Naive thymus-derived CD4-positive, alpha-beta T cell (primary cell): ENCODE data around the gene SLC2A4. TPM values are rescaled to one million over a fixed set of nuclear protein-coding genes. Genes with fewer than 3 reads are reported as not detected.

Experiments used
- ATAC-seq: fragments of 150-1000 bp; cut with Tn5 transposase; 2 replicates; pipeline ENCODE4 v1.10.0; 2021; ENCODE audit warnings: mild to moderate bottlenecking, moderate library complexity
- CTCF ChIA-PET: fragments of 350-600 bp; sonication (Branson Sonifier 250); formaldehyde crosslinking; loops from one replicate; lab custom pipeline; 2021; ENCODE audit warnings: antibody characterized with exemption; lab: Charles Lee
- POLR2A ChIA-PET: fragments of 350-600 bp; sonication (Branson Sonifier 250); formaldehyde crosslinking; loops from one replicate; lab custom pipeline; 2021; ENCODE audit warnings: antibody characterized with exemption, inconsistent platforms; lab: Charles Lee
- DNase-seq, 9 donors: peaks; one replicate each; pipeline versions ENCODE4 v3.0.0 to v3.0.0-alpha.2; 2020 to 2022; ENCODE audit warnings: mixed read lengths in 1 of 9
- H3K27ac ChIP-seq: one replicate; pipeline ENCODE4 v1.7.0; 2013; ENCODE audit warnings: mild to moderate bottlenecking, low read depth, low read length, moderate library complexity
- H3K27me3 ChIP-seq, 2 donors: one replicate each; pipeline ENCODE4 v1.7.0; 2013; ENCODE audit warnings: low read length in 2 of 2, mild to moderate bottlenecking in 2 of 2, moderate library complexity in 2 of 2; ENCODE audit not compliant: control insufficient read depth in 2 of 2, insufficient read depth in 2 of 2
- H3K36me3 ChIP-seq, 3 experiments: 1 replicate in 2 of 3; 2 replicates in 1 of 3; pipeline ENCODE4 v1.7.0; 2013; ENCODE audit warnings: low read length in 3 of 3, mild to moderate bottlenecking in 3 of 3, moderate library complexity in 1 of 3; ENCODE audit not compliant: insufficient read depth in 3 of 3, control insufficient read depth in 2 of 3
- H3K4me1 ChIP-seq, 2 donors: one replicate each; pipeline ENCODE4 v1.7.0; 2013; ENCODE audit warnings: low read length in 2 of 2, mild to moderate bottlenecking in 2 of 2, moderate library complexity in 1 of 2; ENCODE audit not compliant: control insufficient read depth in 2 of 2, insufficient read depth in 2 of 2
- H3K4me3 ChIP-seq: 2 replicates; pipeline ENCODE4 v1.7.0; 2013; ENCODE audit warnings: mild to moderate bottlenecking, low read length
- H3K9me3 ChIP-seq, 3 experiments: 1 replicate in 2 of 3; 2 replicates in 1 of 3; pipeline ENCODE4 v1.7.0; 2013; ENCODE audit warnings: low read length in 3 of 3; ENCODE audit not compliant: control insufficient read depth in 2 of 3
- H3K27ac Mint-ChIP-seq, 9 donors: one replicate each; pipeline ENCODE4 v1.8.0; 2020 to 2022; ENCODE audit warnings: mixed read lengths in 9 of 9, mild to moderate bottlenecking in 8 of 9, moderate library complexity in 5 of 9, inconsistent platforms in 2 of 9
- H3K27me3 Mint-ChIP-seq, 5 donors: one replicate each; pipeline ENCODE4 v1.8.0; 2021 to 2022; ENCODE audit warnings: mixed read lengths in 5 of 5, mild to moderate bottlenecking in 1 of 5
- H3K36me3 Mint-ChIP-seq, 5 donors: one replicate each; pipeline ENCODE4 v1.8.0; 2020 to 2022; ENCODE audit warnings: mixed read lengths in 5 of 5, mild to moderate bottlenecking in 3 of 5, inconsistent platforms in 1 of 5
- H3K4me1 Mint-ChIP-seq, 7 donors: one replicate each; pipeline ENCODE4 v1.8.0; 2020 to 2022; ENCODE audit warnings: mixed read lengths in 7 of 7, mild to moderate bottlenecking in 3 of 7, inconsistent platforms in 1 of 7
- H3K4me3 Mint-ChIP-seq, 10 donors: one replicate each; pipeline ENCODE4 v1.8.0; 2020 to 2022; ENCODE audit warnings: mild to moderate bottlenecking in 10 of 10, mixed read lengths in 10 of 10, moderate library complexity in 6 of 10, inconsistent platforms in 2 of 10
- H3K9me3 Mint-ChIP-seq, 11 donors: one replicate each; pipeline ENCODE4 v1.8.0; 2020 to 2022; ENCODE audit warnings: mixed read lengths in 11 of 11, mild to moderate bottlenecking in 4 of 11, inconsistent platforms in 1 of 11, moderate library complexity in 1 of 11
- intact Hi-C, 2 donors: fragments of 100-400 bp; cut with micrococcal nuclease; formaldehyde crosslinking; loops; one replicate each; pipeline ENCODE4 v1.15.1; 2023
- polyA plus RNA-seq, 2 donors: library from polyadenylated mRNA; unstranded; fragments of 300-500 nt; fragmentation: Illumina TruSeq; gene quantifications; one replicate each; pipeline ENCODE4 v1.2.3, GENCODE V29; 2021
- total RNA-seq, 6 experiments: library from RNA in 5 of 6; stranded (reverse) in 5 of 6; gene quantifications; 1 replicate in 5 of 6; 2 replicates in 1 of 6; pipeline ENCODE4 v1.2.3 and lab custom pipeline; 2021 to 2026

The SLC2A4 gene
- total and polyA plus RNA-seq, 7 experiments from 2014 or later = not detected

- peak overlapping the region; percentile 82 to 98 (median 94) for H3K4me3 Mint-ChIP-seq
- intact Hi-C loops = loop anchor here (2.0 to 5.0 kb wide), 5 partner anchors 149 to 592 kb away; partner anchors contain the start of genes FGF11 (in 1 of the 2), TMEM102 (in 1 of the 2), TMEM256 (in 1 of the 2) and TP53 (in 1 of the 2)
- no peak for ATAC-seq
- CTCF ChIA-PET = no interaction called here
- peaks cover 4 to 19% (median 6%) of the 10 kb centered on the region in 5 donors for H3K36me3 Mint-ChIP-seq
- H3K27me3 Mint-ChIP-seq = peaks cover 0 to 4% (median 0%) of the 10 kb centered on the region in 5 donors
- H3K9me3 Mint-ChIP-seq = no peaks in the 10 kb centered on the region
- peak overlapping the region; percentile 94 for H3K27ac ChIP-seq
- no peaks in the 10 kb centered on the region for H3K27me3 ChIP-seq
- no peak for DNase-seq
- peaks cover 22 to 32% of the 10 kb centered on the region in 2 donors for H3K4me1 ChIP-seq
- POLR2A ChIA-PET = interaction anchor here (1.4 kb wide), 1 partner anchor 43 kb away, joined by 6 read pairs; no protein-coding TSS in a partner anchor
- peak overlapping the region; percentile 95 to 100 (median 99) for H3K27ac Mint-ChIP-seq
- H3K4me1 Mint-ChIP-seq = peaks cover 29 to 51% (median 42%) of the 10 kb centered on the region in 7 donors
- peak overlapping the region; percentile 91 for H3K4me3 ChIP-seq
- H3K9me3 ChIP-seq = no peaks in the 10 kb centered on the region
- H3K36me3 ChIP-seq = peaks cover 0 to 43% (median 0%) of the 10 kb centered on the region in 3 experiments
Observed at GRCh38 chr17:7253082-7253481, 28.4 kb upstream of the SLC2A4 start.

- Histone ChIP-seq H3K9me3 (no peaks in the 10 kb centered on the region), H3K4me1 (peaks cover 20 to 23% of the 10 kb centered on the region in 2 donors), H3K4me3 (no peak overlapping the region), H3K27me3 (no peaks in the 10 kb centered on the region), H3K36me3 (peaks cover 0 to 50% (median 0%) of the 10 kb centered on the region in 3 experiments), H3K27ac (no peak overlapping the region)
- Mint-ChIP-seq H3K27ac (peak overlapping the region in 3 of 9 donors; percentile 14 to 66 (median 45)), H3K4me3 (peak overlapping the region in 1 of 10 donors; percentile 14), H3K9me3 (no peaks in the 10 kb centered on the region), H3K27me3 (peaks cover 0 to 4% (median 0%) of the 10 kb centered on the region in 5 donors), H3K36me3 (peaks cover 4 to 19% (median 6%) of the 10 kb centered on the region in 5 donors), H3K4me1 (peaks cover 22 to 39% (median 36%) of the 10 kb centered on the region in 7 donors)
- POLR2A ChIA-PET = interaction anchor here (0.7 to 1.4 kb wide), 5 partner anchors 12 to 382 kb away, joined by 3 to 6 read pairs (median 4); partner anchors contain the start of genes NEURL4 and PHF23
- CTCF ChIA-PET = no interaction called here
- no peak for ATAC-seq
- intact Hi-C loops = loop anchor here (5.0 kb wide), 3 partner anchors 148 to 433 kb away; partner anchors contain the start of genes FGF11 (in 1 of the 2), TMEM102 (in 1 of the 2), TMEM256 (in 1 of the 2) and TP53 (in 1 of the 2)
- no peak for DNase-seq
Observed at GRCh38 chr17:7254511-7254910, 27.0 kb upstream of the SLC2A4 start.

- Mint-ChIP-seq H3K4me3 (no peak overlapping the region), H3K27me3 (peaks cover 0 to 5% (median 0%) of the 10 kb centered on the region in 5 donors), H3K9me3 (no peaks in the 10 kb centered on the region), H3K27ac (peak overlapping the region in 4 of 9 donors; percentile 4 to 55 (median 30)), H3K36me3 (peaks cover 4 to 19% (median 6%) of the 10 kb centered on the region in 5 donors), H3K4me1 (peaks cover 10 to 34% (median 27%) of the 10 kb centered on the region in 7 donors)
- intact Hi-C loops = no loop called here
- no peak for DNase-seq
- H3K36me3 ChIP-seq = peaks cover 0 to 46% (median 0%) of the 10 kb centered on the region in 3 experiments
- ChIA-PET POLR2A (interaction anchor here (1.0 kb wide), 1 partner anchor 59 kb away, joined by 3 read pairs; the partner anchor contains the start of gene GPS2), CTCF (interaction anchor here (0.7 to 1.2 kb wide), 2 partner anchors 39 to 348 kb away, joined by 3 read pairs; no protein-coding TSS in a partner anchor)
- H3K27ac ChIP-seq = no peak overlapping the region
- H3K27me3 ChIP-seq = no peaks in the 10 kb centered on the region
- no peaks in the 10 kb centered on the region for H3K9me3 ChIP-seq
- H3K4me3 ChIP-seq = no peak overlapping the region
- peaks cover 10 to 13% of the 10 kb centered on the region in 2 donors for H3K4me1 ChIP-seq
- ATAC-seq = no peak
Observed at GRCh38 chr17:7256766-7257456, 24.6 kb upstream of the SLC2A4 start.

- Mint-ChIP-seq H3K9me3 (peaks cover 0 to 2% (median 0%) of the 10 kb centered on the region in 11 donors), H3K27me3 (peaks cover 0 to 21% (median 12%) of the 10 kb centered on the region in 5 donors), H3K4me1 (peaks cover 19 to 37% (median 30%) of the 10 kb centered on the region in 7 donors), H3K27ac (peak overlapping the region in 5 of 9 donors; percentile 9 to 67 (median 49)), H3K4me3 (peak overlapping the region in 2 of 10 donors; percentile 8 to 87), H3K36me3 (peaks cover 4 to 19% (median 6%) of the 10 kb centered on the region in 5 donors)
- H3K36me3 ChIP-seq = peaks cover 0 to 46% (median 0%) of the 10 kb centered on the region in 3 experiments
- ATAC-seq (no peak), DNase-seq (no peak)
- H3K27me3 ChIP-seq = no peaks in the 10 kb centered on the region
- no peak overlapping the region for H3K27ac ChIP-seq
- POLR2A ChIA-PET = interaction anchor here (0.7 to 1.1 kb wide), 2 partner anchors 37 to 45 kb away, joined by 3 to 4 read pairs; no protein-coding TSS in a partner anchor
- CTCF ChIA-PET = interaction anchor here (1.5 kb wide), 1 partner anchor 38 kb away, joined by 4 read pairs; no protein-coding TSS in a partner anchor
- intact Hi-C loops = no loop called here
- no peak overlapping the region for H3K4me3 ChIP-seq
- peaks cover 13 to 19% of the 10 kb centered on the region in 2 donors for H3K4me1 ChIP-seq
- H3K9me3 ChIP-seq = no peaks in the 10 kb centered on the region
Observed at GRCh38 chr17:7258731-7259554, 22.6 kb upstream of the SLC2A4 start.

- DNase-seq (no peak), ATAC-seq (no peak)
- Histone ChIP-seq H3K9me3 (no peaks in the 10 kb centered on the region), H3K4me1 (peaks cover 13 to 19% of the 10 kb centered on the region in 2 donors), H3K27me3 (no peaks in the 10 kb centered on the region), H3K27ac (no peak overlapping the region), H3K36me3 (peaks cover 0 to 42% (median 0%) of the 10 kb centered on the region in 3 experiments), H3K4me3 (no peak overlapping the region)
- Mint-ChIP-seq H3K4me1 (peaks cover 20 to 36% (median 28%) of the 10 kb centered on the region in 7 donors), H3K9me3 (peaks cover 0 to 2% (median 0%) of the 10 kb centered on the region in 11 donors), H3K27ac (peak overlapping the region in 4 of 9 donors; percentile 9 to 72 (median 32)), H3K4me3 (peak overlapping the region in 2 of 10 donors; percentile 8 to 87), H3K27me3 (peaks cover 0 to 27% (median 14%) of the 10 kb centered on the region in 5 donors), H3K36me3 (peaks cover 4 to 18% (median 6%) of the 10 kb centered on the region in 5 donors)
- CTCF ChIA-PET = interaction anchor here (1.5 kb wide), 1 partner anchor 37 kb away, joined by 4 read pairs; no protein-coding TSS in a partner anchor
- intact Hi-C loops = no loop called here
- POLR2A ChIA-PET = interaction anchor here (0.9 to 1.2 kb wide), 3 partner anchors 45 to 77 kb away, joined by 4 read pairs; partner anchors contain the start of gene ACAP1
Observed at GRCh38 chr17:7259555-7259889, 22.0 kb upstream of the SLC2A4 start.
